Esophagus muscularis mucosa (tissue), 4 donors: Measurements from ENCODE around the gene ADAMTS1. TPM values are rescaled to one million over a fixed set of nuclear protein-coding genes. Genes with fewer than 3 reads are reported as not detected.

ENCODE experiments used
- DNase-seq: peaks from one replicate; pipeline ENCODE4 v3.0.0-alpha.2; 2017; ENCODE audit errors: extremely low spot score
- H3K27ac ChIP-seq, 4 donors: fragments of 200-600 bp; sonication (generic); replicated peaks in 1 of 4; 1 replicate in 3 of 4; 2 replicates in 1 of 4; pipeline ENCODE4 v1.5.1; 2016 to 2019; ENCODE audit warnings: mild to moderate bottlenecking in 1 of 4
- H3K27me3 ChIP-seq, 4 donors: fragments of 200-600 bp; sonication (generic); one replicate each; pipeline versions ENCODE4 v1.5.1 to v1.6.0; 2016 to 2019
- H3K36me3 ChIP-seq, 4 donors: fragments of 200-600 bp; sonication (generic); one replicate each; pipeline ENCODE4 v1.5.1; 2016 to 2019
- H3K4me1 ChIP-seq, 4 donors: fragments of 200-600 bp; sonication (generic); one replicate each; pipeline ENCODE4 v1.5.1; 2016 to 2019
- H3K4me3 ChIP-seq, 4 donors: fragments of 200-600 bp; sonication (generic); 1 replicate in 2 of 4; 2 replicates in 2 of 4; pipeline ENCODE4 v1.5.1; 2016 to 2019; ENCODE audit warnings: mild to moderate bottlenecking in 4 of 4, moderate library complexity in 1 of 4
- H3K9me3 ChIP-seq, 4 donors: fragments of 200-600 bp; sonication (generic); 1 replicate in 3 of 4; 2 replicates in 1 of 4; pipeline ENCODE4 v1.5.1; 2016 to 2019
- EP300 ChIP-seq: sonication (generic); formaldehyde crosslinking; IDR thresholded peaks from one replicate; pipeline ENCODE4 v1.6.1; 2017; ENCODE audit warnings: antibody characterized with exemption
- POLR2A ChIP-seq: fragments of 450-650 bp; IDR thresholded peaks from one replicate; pipeline ENCODE4 v1.6.1; 2017; ENCODE audit warnings: antibody characterized with exemption, moderate library complexity, mild to moderate bottlenecking, low read depth
- POLR2AphosphoS5 ChIP-seq, 2 donors: sonication (generic); formaldehyde crosslinking; IDR thresholded peaks; one replicate each; pipeline ENCODE4 v1.6.1; 2017; ENCODE audit warnings: antibody characterized with exemption in 2 of 2
- WGBS: methylation state at CpG from one replicate; pipeline ENCODE4 v1.1.5; 2018; 5-methylcytosine and 5-hydroxymethylcytosine counted together
- intact Hi-C: fragments of 100-400 bp; cut with DNase I; formaldehyde crosslinking; loops from one replicate; pipeline ENCODE4 v1.15.1; 2023
- total RNA-seq, 4 donors: library from RNA; depleted of rRNA; stranded (reverse); fragments of >200 nt; gene quantifications; one replicate each; pipeline versions ENCODE4 v1.1.0 to v1.2.1, GENCODE V29; 2016
- TF ChIP-seq, protein P1 (sequence below), 3 experiments: fragments of 200-600 bp in 2 of 3; fragments of 450-650 bp in 1 of 3; sonication (generic) in 2 of 3; IDR thresholded peaks; one replicate each; pipeline ENCODE4 v1.5.1; 2017 to 2019; ENCODE audit warnings: antibody characterized with exemption in 3 of 3, mild to moderate bottlenecking in 2 of 3, moderate library complexity in 1 of 3

The ADAMTS1 gene
- total RNA-seq, 4 donors from 2014 or later = 60.6 to 164 (median 123) TPM

DNA sequence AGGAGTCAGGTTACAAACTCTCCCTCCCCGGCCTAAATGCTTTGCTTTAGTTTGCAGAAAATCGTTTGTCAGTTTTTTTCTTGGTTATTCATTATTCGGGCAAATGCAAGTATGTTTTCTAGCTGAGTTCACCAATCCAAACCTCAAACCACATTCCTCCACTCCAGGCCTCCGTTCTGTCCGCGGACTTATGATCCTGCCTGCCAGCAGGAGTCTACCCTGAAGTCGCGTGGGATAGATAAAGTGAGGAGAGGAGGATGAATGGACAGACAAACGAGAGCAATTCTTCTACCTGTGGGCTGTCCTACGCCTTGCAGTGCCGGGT is 1.3 kb downstream of the ADAMTS1 start:
- H3K27me3 ChIP-seq = no peaks in the 10 kb centered on the region
- peaks cover 32 to 49% (median 46%) of the 10 kb centered on the region in 4 donors for H3K4me1 ChIP-seq
- no peaks in the 10 kb centered on the region for H3K9me3 ChIP-seq
- intact Hi-C loops = loop anchor here (5.0 kb wide), 1 partner anchor 72 kb away; no protein-coding TSS in a partner anchor
- no peak for DNase-seq
- peaks cover 14 to 50% (median 35%) of the 10 kb centered on the region in 4 donors for H3K36me3 ChIP-seq
- WGBS = 0% methylated on average over 8 of the region's 11 CpGs
- TF ChIP-seq POLR2AphosphoS5 (IDR thresholded peaks at IDR 0.05) = no peak
- TF ChIP-seq, protein P1, sequence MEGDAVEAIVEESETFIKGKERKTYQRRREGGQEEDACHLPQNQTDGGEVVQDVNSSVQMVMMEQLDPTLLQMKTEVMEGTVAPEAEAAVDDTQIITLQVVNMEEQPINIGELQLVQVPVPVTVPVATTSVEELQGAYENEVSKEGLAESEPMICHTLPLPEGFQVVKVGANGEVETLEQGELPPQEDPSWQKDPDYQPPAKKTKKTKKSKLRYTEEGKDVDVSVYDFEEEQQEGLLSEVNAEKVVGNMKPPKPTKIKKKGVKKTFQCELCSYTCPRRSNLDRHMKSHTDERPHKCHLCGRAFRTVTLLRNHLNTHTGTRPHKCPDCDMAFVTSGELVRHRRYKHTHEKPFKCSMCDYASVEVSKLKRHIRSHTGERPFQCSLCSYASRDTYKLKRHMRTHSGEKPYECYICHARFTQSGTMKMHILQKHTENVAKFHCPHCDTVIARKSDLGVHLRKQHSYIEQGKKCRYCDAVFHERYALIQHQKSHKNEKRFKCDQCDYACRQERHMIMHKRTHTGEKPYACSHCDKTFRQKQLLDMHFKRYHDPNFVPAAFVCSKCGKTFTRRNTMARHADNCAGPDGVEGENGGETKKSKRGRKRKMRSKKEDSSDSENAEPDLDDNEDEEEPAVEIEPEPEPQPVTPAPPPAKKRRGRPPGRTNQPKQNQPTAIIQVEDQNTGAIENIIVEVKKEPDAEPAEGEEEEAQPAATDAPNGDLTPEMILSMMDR (IDR thresholded peaks at IDR 0.05) = peak in 1 of 3 experiments; percentile 7
- peak overlapping the region; percentile 94 to 97 (median 96) for H3K27ac ChIP-seq
- H3K4me3 ChIP-seq = peak overlapping the region; percentile 70 to 85 (median 78)

DNA sequence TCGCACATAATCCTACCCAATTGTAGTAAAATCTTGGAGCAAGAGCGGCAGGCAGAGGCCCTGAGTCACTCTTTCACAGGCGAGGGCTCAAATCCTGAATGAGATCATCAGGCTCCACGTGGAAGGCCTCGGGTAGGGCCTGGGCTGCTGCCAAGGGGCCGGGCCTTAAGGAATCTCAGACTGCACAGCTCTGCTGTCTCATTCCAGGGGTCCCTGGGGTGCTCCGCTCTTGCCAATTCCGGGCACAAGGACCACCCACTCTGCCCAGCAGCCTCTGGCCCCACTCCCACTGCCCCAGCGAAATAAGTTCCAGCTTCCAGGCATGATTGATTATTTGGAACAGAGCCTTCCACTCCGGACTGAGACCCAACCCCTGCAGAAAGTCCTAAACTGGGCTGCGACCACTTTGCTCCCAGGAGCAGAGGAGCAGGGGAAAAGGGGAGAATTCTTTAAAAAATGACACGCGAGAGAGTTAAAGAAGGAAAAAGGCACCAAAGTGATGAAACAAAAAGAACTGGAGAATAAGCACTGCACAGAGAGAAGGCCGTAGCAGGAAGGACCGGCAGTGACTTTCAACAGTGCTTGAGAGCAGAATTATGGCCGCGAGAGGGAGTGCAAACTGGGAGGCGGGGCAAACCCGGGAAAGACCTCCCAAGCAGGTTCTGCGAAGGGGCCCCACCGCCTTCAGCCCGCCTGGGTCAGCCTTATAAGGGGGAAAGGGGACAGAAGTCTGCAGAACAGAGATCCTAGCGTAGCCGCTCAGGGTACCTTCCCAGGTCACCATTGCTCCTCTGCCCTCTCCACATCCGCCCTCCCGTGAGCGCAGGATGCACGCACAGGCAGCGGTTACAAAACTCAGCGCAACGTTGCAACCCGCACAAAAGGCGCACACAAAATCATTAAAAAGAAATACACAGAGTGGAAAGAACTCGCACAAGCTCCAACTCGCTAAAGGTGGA is 2.0 kb downstream of the ADAMTS1 start:
- WGBS = 2% methylated on average over 30 of the region's 35 CpGs
- peak overlapping the region; percentile 94 to 97 (median 96) for H3K27ac ChIP-seq
- intact Hi-C loops = loop anchor here (5.0 kb wide), 1 partner anchor 71 kb away; no protein-coding TSS in a partner anchor
- TF ChIP-seq POLR2A = peak; percentile 5
- peak in 1 of 2 donors; percentile 91 for TF ChIP-seq POLR2AphosphoS5 (IDR thresholded peaks at IDR 0.05)
- TF ChIP-seq, protein P1 (IDR thresholded peaks at IDR 0.05) = peak; percentile 26 to 38 (median 28)
- TF ChIP-seq EP300 = no peak
- peaks cover 18 to 56% (median 42%) of the 10 kb centered on the region in 4 donors for H3K36me3 ChIP-seq
- peaks cover 34 to 56% (median 52%) of the 10 kb centered on the region in 4 donors for H3K4me1 ChIP-seq
- no peaks in the 10 kb centered on the region for H3K9me3 ChIP-seq
- H3K27me3 ChIP-seq = no peaks in the 10 kb centered on the region
- H3K4me3 ChIP-seq = peak overlapping the region; percentile 70 to 85 (median 78)
- DNase-seq = peak; percentile 98

DNA sequence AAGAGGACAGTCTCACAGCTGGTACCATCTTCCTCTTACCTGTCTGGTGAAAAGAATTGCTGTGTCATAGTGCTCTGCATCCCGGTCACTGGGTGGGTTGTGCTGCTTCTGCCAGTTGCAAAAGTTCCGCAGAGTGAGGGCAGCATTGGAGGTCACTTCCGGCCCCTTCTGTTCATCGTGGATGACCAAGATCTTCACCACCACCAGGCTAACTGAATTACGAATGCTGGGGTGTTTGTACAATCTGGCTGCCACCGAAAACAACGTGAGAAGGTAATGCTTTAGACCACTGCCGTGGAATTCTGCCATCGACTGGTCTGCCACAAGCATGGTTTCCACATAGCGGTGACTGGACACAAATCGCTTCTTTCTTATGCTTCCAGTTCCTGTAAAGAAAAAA is 2.9 kb downstream of the ADAMTS1 start:
- no peak for TF ChIP-seq POLR2AphosphoS5 (IDR thresholded peaks at IDR 0.05)
- TF ChIP-seq, protein P1 (IDR thresholded peaks at IDR 0.05) = no peak
- no peak for TF ChIP-seq POLR2A
- no peak for TF ChIP-seq EP300
- H3K36me3 ChIP-seq = peaks cover 28 to 66% (median 51%) of the 10 kb centered on the region in 4 donors
- DNase-seq = no peak
- H3K27me3 ChIP-seq = no peaks in the 10 kb centered on the region
- peak overlapping the region; percentile 70 to 85 (median 78) for H3K4me3 ChIP-seq
- H3K9me3 ChIP-seq = no peaks in the 10 kb centered on the region
- 65% methylated on average over 11 of the region's 11 CpGs for WGBS
- peaks cover 41 to 65% (median 60%) of the 10 kb centered on the region in 4 donors for H3K4me1 ChIP-seq
- peak overlapping the region; percentile 94 to 97 (median 96) for H3K27ac ChIP-seq
- intact Hi-C loops = loop anchor here (5.0 kb wide), 1 partner anchor 70 kb away; no protein-coding TSS in a partner anchor

DNA sequence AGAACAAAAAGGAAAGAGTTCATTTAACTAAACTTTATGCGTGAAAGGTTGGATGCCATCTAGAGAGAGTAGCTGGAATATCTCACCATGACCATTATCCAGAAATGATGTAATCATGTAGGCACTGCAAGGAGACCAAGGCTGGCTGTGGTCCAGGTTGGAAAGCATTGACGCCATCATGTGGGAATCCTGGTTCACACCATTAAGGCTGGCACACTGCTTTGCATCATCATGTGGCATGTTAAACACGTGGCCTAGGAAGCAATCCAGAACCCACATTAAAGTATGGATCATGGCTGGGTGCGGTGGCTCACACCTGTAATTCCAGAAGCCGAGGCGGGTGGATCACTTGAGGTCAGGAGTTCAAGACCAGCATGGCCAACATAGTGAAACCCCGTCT is 4.3 kb downstream of the ADAMTS1 start:
- intact Hi-C loops = loop anchor here (5.0 kb wide), 1 partner anchor 69 kb away; no protein-coding TSS in a partner anchor
- Histone ChIP-seq H3K27me3 (no peaks in the 10 kb centered on the region), H3K4me3 (peak overlapping the region; percentile 70 to 85 (median 78)), H3K4me1 (peaks cover 35 to 65% (median 62%) of the 10 kb centered on the region in 4 donors), H3K27ac (peak overlapping the region; percentile 94 to 97 (median 96)), H3K36me3 (peaks cover 28 to 80% (median 57%) of the 10 kb centered on the region in 4 donors), H3K9me3 (no peaks in the 10 kb centered on the region)
- TF ChIP-seq POLR2AphosphoS5 (IDR thresholded peaks at IDR 0.05) (peak in 1 of 2 donors; percentile 63), POLR2A (no peak), EP300 (no peak)
- TF ChIP-seq, protein P1 (IDR thresholded peaks at IDR 0.05) = peak in 1 of 3 experiments; percentile 25
- no peak for DNase-seq
- 51% methylated on average over 7 of the region's 7 CpGs for WGBS
